ENCODE data around the gene EFNA2. TPM values are rescaled to one million over a fixed set of nuclear protein-coding genes. Genes with fewer than 3 reads are reported as not detected.

The EFNA2 gene
- total RNA-seq, 1 donor from 2014 or later: 17.6 TPM

GRCh38 chr19:1336079-1336684 is 50.5 kb downstream of the EFNA2 start:
- H3K36me3 Mint-ChIP-seq: no peaks in the 10 kb centered on the region
- H3K4me1 Mint-ChIP-seq (ENCODE audit: unreplicated experiment): no peaks in the 10 kb centered on the region
- H3K4me3 Mint-ChIP-seq: no peak overlapping the region
- no peaks in the 10 kb centered on the region for H3K9me3 Mint-ChIP-seq
- no peak for TF ChIP-seq CTCF (conservative IDR thresholded peaks at IDR 0.05)
- H3K27ac Mint-ChIP-seq: no peak overlapping the region
- DNase-seq (ENCODE audit: extremely low spot score, unreplicated experiment): no peak
- no peaks in the 10 kb centered on the region for H3K27me3 Mint-ChIP-seq

GRCh38 chr19:1340681-1341469 is 55.2 kb downstream of the EFNA2 start:
- H3K9me3 Mint-ChIP-seq: no peaks in the 10 kb centered on the region
- no peak overlapping the region for H3K27ac Mint-ChIP-seq
- H3K36me3 Mint-ChIP-seq: no peaks in the 10 kb centered on the region
- peaks cover 4% of the 10 kb centered on the region for H3K4me1 Mint-ChIP-seq (ENCODE audit: unreplicated experiment)
- TF ChIP-seq CTCF (conservative IDR thresholded peaks at IDR 0.05): no peak
- no peak for DNase-seq (ENCODE audit: extremely low spot score, unreplicated experiment)
- no peak overlapping the region for H3K4me3 Mint-ChIP-seq
- no peaks in the 10 kb centered on the region for H3K27me3 Mint-ChIP-seq

GRCh38 chr19:1343041-1343440 is 57.4 kb downstream of the EFNA2 start:
- DNase-seq (ENCODE audit: extremely low spot score, unreplicated experiment): no peak
- no peaks in the 10 kb centered on the region for H3K36me3 Mint-ChIP-seq
- peaks cover 4% of the 10 kb centered on the region for H3K4me1 Mint-ChIP-seq (ENCODE audit: unreplicated experiment)
- no peak overlapping the region for H3K4me3 Mint-ChIP-seq
- no peaks in the 10 kb centered on the region for H3K9me3 Mint-ChIP-seq
- TF ChIP-seq CTCF (conservative IDR thresholded peaks at IDR 0.05): no peak
- H3K27me3 Mint-ChIP-seq: no peaks in the 10 kb centered on the region
- H3K27ac Mint-ChIP-seq: no peak overlapping the region

- Mint-ChIP-seq H3K36me3 (no peaks in the 10 kb centered on the region), H3K4me3 (no peak overlapping the region), H3K9me3 (no peaks in the 10 kb centered on the region), H3K4me1 (ENCODE audit: unreplicated experiment) (peaks cover 16% of the 10 kb centered on the region), H3K27ac (no peak overlapping the region), H3K27me3 (no peaks in the 10 kb centered on the region)
- no peak for DNase-seq (ENCODE audit: extremely low spot score, unreplicated experiment)
- TF ChIP-seq CTCF (conservative IDR thresholded peaks at IDR 0.05): no peak
These were observed 63.5 kb downstream of the EFNA2 start for GRCh38 chr19:1349211-1349610.

GRCh38 chr19:1350867-1351266 is 65.2 kb downstream of the EFNA2 start:
- no peak for TF ChIP-seq CTCF (conservative IDR thresholded peaks at IDR 0.05)
- Mint-ChIP-seq H3K9me3 (no peaks in the 10 kb centered on the region), H3K36me3 (no peaks in the 10 kb centered on the region), H3K27me3 (no peaks in the 10 kb centered on the region), H3K27ac (peak overlapping the region; percentile 39), H3K4me1 (ENCODE audit: unreplicated experiment) (peaks cover 16% of the 10 kb centered on the region), H3K4me3 (peak overlapping the region; percentile 53)
- DNase-seq (ENCODE audit: extremely low spot score, unreplicated experiment): no peak

Other genes with a start within 250 kb of the EFNA2 start
- 23.9 and 26.1 TPM in 2 replicates for gene ABCA7, start 245.8 kb upstream of the EFNA2 start, total RNA-seq (ENCODE audit: low replicate concordance)
- 2.6 and 4.5 TPM in 2 replicates for gene ARHGAP45, start 218.7 kb upstream of the EFNA2 start, total RNA-seq (ENCODE audit: low replicate concordance)
- 171 and 181 TPM in 2 replicates for gene POLR2E, start 190.5 kb upstream of the EFNA2 start, total RNA-seq (ENCODE audit: low replicate concordance)
- gene GPX4, start 181.9 kb upstream of the EFNA2 start, total RNA-seq (ENCODE audit: low replicate concordance): 174 and 204 TPM in 2 replicates
- 45.5 and 60.7 TPM in 2 replicates for gene SBNO2, start 111.6 kb upstream of the EFNA2 start, total RNA-seq (ENCODE audit: low replicate concordance)
- 59.9 and 64.8 TPM in 2 replicates for gene STK11, start 80.1 kb upstream of the EFNA2 start, total RNA-seq (ENCODE audit: low replicate concordance)
- gene CBARP, start 47.9 kb upstream of the EFNA2 start, total RNA-seq (ENCODE audit: low replicate concordance): 8.9 and 10.8 TPM in 2 replicates
- gene ATP5F1D, start 44.1 kb upstream of the EFNA2 start, total RNA-seq (ENCODE audit: low replicate concordance): 165 and 197 TPM in 2 replicates
- 122 and 127 TPM in 2 replicates for gene MIDN, start 37.3 kb upstream of the EFNA2 start, total RNA-seq (ENCODE audit: low replicate concordance)
- 316 and 421 TPM in 2 replicates for gene CIRBP, start 16.5 kb upstream of the EFNA2 start, total RNA-seq (ENCODE audit: low replicate concordance)
- 30.6 and 36.4 TPM in 2 replicates for gene FAM174C, start 10.3 kb upstream of the EFNA2 start, total RNA-seq (ENCODE audit: low replicate concordance)
- gene NDUFS7, start 98.0 kb downstream of the EFNA2 start, total RNA-seq (ENCODE audit: low replicate concordance): 83.3 and 98.3 TPM in 2 replicates
- 33.7 and 37.9 TPM in 2 replicates for gene GAMT, start 115.7 kb downstream of the EFNA2 start, total RNA-seq (ENCODE audit: low replicate concordance)
- 124 and 141 TPM in 2 replicates for gene DAZAP1, start 121.7 kb downstream of the EFNA2 start, total RNA-seq (ENCODE audit: low replicate concordance)
- 1,251 and 1,344 TPM in 2 replicates for gene RPS15, start 152.5 kb downstream of the EFNA2 start, total RNA-seq (ENCODE audit: low replicate concordance)
- gene APC2, start 164.2 kb downstream of the EFNA2 start, total RNA-seq (ENCODE audit: low replicate concordance): 1.2 and 9.2 TPM in 2 replicates
- 36.6 and 37.5 TPM in 2 replicates for gene C19orf25, start 193.3 kb downstream of the EFNA2 start, total RNA-seq (ENCODE audit: low replicate concordance)
- 9.6 and 12.4 TPM in 2 replicates for gene PCSK4, start 204.5 kb downstream of the EFNA2 start, total RNA-seq (ENCODE audit: low replicate concordance)
- gene REEP6, start 205.3 kb downstream of the EFNA2 start, total RNA-seq (ENCODE audit: low replicate concordance): 17.3 and 34.5 TPM in 2 replicates
- 3.4 and 10.6 TPM in 2 replicates for gene ADAMTSL5, start 227.1 kb downstream of the EFNA2 start, total RNA-seq (ENCODE audit: low replicate concordance)
- 0.24 TPM in 1 of 2 replicates, not detected in the other for gene PLK5, start 238.2 kb downstream of the EFNA2 start, total RNA-seq (ENCODE audit: low replicate concordance)